SK-N-SH treated with all-trans-retinoic acid at 6 μM for 48 hours (cell line): ENCODE measurements around the gene MYO9A.

Source experiments
- CSDC2 ChIP-seq: fragments of 250-450 bp; sonication (Bioruptor Pico); IDR thresholded peaks from 2 replicates; pipeline ENCODE4 v1.5.0; 2020; ENCODE audit warnings: mild to moderate bottlenecking, moderate library complexity
- CSRNP3 ChIP-seq: fragments of 250-450 bp; sonication (Bioruptor Pico); IDR thresholded peaks from 2 replicates; pipeline ENCODE4 v1.5.1; 2021; ENCODE audit warnings: mild to moderate bottlenecking, moderate library complexity
- GLIS3 ChIP-seq: fragments of 250-450 bp; sonication (Bioruptor Pico); IDR thresholded peaks from 2 replicates; pipeline ENCODE4 v1.5.0; 2020; ENCODE audit warnings: mild to moderate bottlenecking, moderate library complexity
- ISL1 ChIP-seq: fragments of 250-450 bp; sonication (Bioruptor Pico); IDR thresholded peaks from 2 replicates; pipeline ENCODE4 v2.1.2; 2022; ENCODE audit warnings: mild to moderate bottlenecking, moderate library complexity
- OSR1 ChIP-seq: fragments of 250-450 bp; sonication (Bioruptor Pico); IDR thresholded peaks from 2 replicates; pipeline ENCODE4 v1.8.0; 2022; ENCODE audit warnings: moderate library complexity, mild to moderate bottlenecking, inconsistent platforms
- PPARA ChIP-seq: fragments of 250-450 bp; sonication (Bioruptor Pico); IDR thresholded peaks from 2 replicates; pipeline ENCODE4 v1.5.0; 2020; ENCODE audit warnings: mild to moderate bottlenecking, borderline replicate concordance
- SNAI2 ChIP-seq: fragments of 250-450 bp; sonication (Bioruptor Pico); IDR thresholded peaks from 2 replicates; pipeline ENCODE4 v1.5.0; 2020; ENCODE audit warnings: mild to moderate bottlenecking, moderate library complexity
- ZC3H10 ChIP-seq: fragments of 250-450 bp; sonication (Bioruptor Pico); IDR thresholded peaks from 2 replicates; pipeline ENCODE4 v1.5.1; 2021; ENCODE audit warnings: mild to moderate bottlenecking, moderate library complexity
- ZFP30 ChIP-seq: fragments of 450-650 bp; formaldehyde crosslinking; IDR thresholded peaks from 2 replicates; pipeline ENCODE4 v1.5.0; 2022; ENCODE audit warnings: mild to moderate bottlenecking, moderate library complexity
- ZNF565 ChIP-seq: fragments of 450-650 bp; formaldehyde crosslinking; conservative IDR thresholded peaks from 2 replicates; pipeline ENCODE4 v1.5.0; 2020; ENCODE audit warnings: low read depth, mild to moderate bottlenecking, moderate library complexity
- ZNF8 ChIP-seq: fragments of 450-650 bp; formaldehyde crosslinking; IDR thresholded peaks from 2 replicates; pipeline ENCODE4 v1.5.0; 2020; ENCODE audit warnings: mild to moderate bottlenecking, moderate library complexity
- TF ChIP-seq, protein P1 (sequence below): fragments of 250-450 bp; sonication (Bioruptor Pico); IDR thresholded peaks from 2 replicates; pipeline ENCODE4 v1.8.0; 2020; ENCODE audit warnings: mild to moderate bottlenecking, moderate library complexity, borderline replicate concordance
- TF ChIP-seq, protein P2 (sequence below): fragments of 250-450 bp; sonication (Bioruptor Pico); IDR thresholded peaks from 2 replicates; pipeline ENCODE4 v1.5.0; 2020; ENCODE audit warnings: mild to moderate bottlenecking, moderate library complexity
- TF ChIP-seq, protein P3 (sequence below): fragments of 250-450 bp; sonication (Bioruptor Pico); IDR thresholded peaks from 2 replicates; pipeline ENCODE4 v1.5.1; 2020; ENCODE audit warnings: low read depth, mild to moderate bottlenecking, moderate library complexity

DNA sequence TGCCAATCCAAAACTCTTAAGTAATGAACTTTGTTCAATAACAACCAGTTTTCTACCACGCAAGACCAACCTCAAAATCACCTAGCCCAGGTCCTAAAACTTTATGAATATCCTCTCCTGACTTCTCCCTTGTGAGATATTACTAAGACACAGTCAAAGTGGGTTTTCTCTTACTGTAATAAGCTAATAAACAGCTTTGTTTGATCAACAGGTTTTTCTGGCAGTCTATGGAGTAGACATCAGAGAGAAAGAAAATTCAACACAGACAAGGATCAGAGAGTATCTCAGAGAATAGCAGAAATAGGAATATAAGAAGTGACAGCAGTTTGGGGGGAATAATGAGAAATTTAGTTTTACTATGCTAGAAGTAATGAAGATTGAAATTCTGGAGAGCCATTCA, 228.0 kb downstream of the MYO9A start:
- TF ChIP-seq PPARA (CRISPR knock-in tag) = no peak
- TF ChIP-seq CSRNP3 (CRISPR knock-in tag) = no peak
- TF ChIP-seq, protein P1, sequence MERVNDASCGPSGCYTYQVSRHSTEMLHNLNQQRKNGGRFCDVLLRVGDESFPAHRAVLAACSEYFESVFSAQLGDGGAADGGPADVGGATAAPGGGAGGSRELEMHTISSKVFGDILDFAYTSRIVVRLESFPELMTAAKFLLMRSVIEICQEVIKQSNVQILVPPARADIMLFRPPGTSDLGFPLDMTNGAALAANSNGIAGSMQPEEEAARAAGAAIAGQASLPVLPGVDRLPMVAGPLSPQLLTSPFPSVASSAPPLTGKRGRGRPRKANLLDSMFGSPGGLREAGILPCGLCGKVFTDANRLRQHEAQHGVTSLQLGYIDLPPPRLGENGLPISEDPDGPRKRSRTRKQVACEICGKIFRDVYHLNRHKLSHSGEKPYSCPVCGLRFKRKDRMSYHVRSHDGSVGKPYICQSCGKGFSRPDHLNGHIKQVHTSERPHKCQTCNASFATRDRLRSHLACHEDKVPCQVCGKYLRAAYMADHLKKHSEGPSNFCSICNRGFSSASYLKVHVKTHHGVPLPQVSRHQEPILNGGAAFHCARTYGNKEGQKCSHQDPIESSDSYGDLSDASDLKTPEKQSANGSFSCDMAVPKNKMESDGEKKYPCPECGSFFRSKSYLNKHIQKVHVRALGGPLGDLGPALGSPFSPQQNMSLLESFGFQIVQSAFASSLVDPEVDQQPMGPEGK = no peak
- TF ChIP-seq SNAI2 (CRISPR knock-in tag) = no peak
- no peak for TF ChIP-seq CSDC2 (CRISPR knock-in tag)
- TF ChIP-seq, protein P2, sequence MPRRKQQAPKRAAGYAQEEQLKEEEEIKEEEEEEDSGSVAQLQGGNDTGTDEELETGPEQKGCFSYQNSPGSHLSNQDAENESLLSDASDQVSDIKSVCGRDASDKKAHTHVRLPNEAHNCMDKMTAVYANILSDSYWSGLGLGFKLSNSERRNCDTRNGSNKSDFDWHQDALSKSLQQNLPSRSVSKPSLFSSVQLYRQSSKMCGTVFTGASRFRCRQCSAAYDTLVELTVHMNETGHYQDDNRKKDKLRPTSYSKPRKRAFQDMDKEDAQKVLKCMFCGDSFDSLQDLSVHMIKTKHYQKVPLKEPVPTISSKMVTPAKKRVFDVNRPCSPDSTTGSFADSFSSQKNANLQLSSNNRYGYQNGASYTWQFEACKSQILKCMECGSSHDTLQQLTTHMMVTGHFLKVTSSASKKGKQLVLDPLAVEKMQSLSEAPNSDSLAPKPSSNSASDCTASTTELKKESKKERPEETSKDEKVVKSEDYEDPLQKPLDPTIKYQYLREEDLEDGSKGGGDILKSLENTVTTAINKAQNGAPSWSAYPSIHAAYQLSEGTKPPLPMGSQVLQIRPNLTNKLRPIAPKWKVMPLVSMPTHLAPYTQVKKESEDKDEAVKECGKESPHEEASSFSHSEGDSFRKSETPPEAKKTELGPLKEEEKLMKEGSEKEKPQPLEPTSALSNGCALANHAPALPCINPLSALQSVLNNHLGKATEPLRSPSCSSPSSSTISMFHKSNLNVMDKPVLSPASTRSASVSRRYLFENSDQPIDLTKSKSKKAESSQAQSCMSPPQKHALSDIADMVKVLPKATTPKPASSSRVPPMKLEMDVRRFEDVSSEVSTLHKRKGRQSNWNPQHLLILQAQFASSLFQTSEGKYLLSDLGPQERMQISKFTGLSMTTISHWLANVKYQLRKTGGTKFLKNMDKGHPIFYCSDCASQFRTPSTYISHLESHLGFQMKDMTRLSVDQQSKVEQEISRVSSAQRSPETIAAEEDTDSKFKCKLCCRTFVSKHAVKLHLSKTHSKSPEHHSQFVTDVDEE (CRISPR knock-in tag) = no peak
- TF ChIP-seq ZNF8 = no peak
- no peak for TF ChIP-seq ZFP30 (CRISPR knock-in tag)
- TF ChIP-seq GLIS3 (CRISPR knock-in tag) = no peak
- TF ChIP-seq, protein P3, sequence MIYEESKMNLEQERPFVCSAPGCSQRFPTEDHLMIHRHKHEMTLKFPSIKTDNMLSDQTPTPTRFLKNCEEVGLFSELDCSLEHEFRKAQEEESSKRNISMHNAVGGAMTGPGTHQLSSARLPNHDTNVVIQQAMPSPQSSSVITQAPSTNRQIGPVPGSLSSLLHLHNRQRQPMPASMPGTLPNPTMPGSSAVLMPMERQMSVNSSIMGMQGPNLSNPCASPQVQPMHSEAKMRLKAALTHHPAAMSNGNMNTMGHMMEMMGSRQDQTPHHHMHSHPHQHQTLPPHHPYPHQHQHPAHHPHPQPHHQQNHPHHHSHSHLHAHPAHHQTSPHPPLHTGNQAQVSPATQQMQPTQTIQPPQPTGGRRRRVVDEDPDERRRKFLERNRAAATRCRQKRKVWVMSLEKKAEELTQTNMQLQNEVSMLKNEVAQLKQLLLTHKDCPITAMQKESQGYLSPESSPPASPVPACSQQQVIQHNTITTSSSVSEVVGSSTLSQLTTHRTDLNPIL = no peak
- no peak for TF ChIP-seq ZNF565
- no peak for TF ChIP-seq ZC3H10 (CRISPR knock-in tag)
- no peak for TF ChIP-seq ISL1 (CRISPR knock-in tag)
- no peak for TF ChIP-seq OSR1
